GM12874 (cell line): ENCODE measurements around the gene RECK.

ENCODE experiments used
- TF ChIP-seq, protein P1 (sequence below): IDR thresholded peaks from 2 replicates; pipeline ENCODE4 v1.5.1; 2011; ENCODE audit warnings: low read depth, mild to moderate bottlenecking, control low read depth, low read length, moderate library complexity; ENCODE audit not compliant: insufficient read depth

The RECK gene

DNA sequence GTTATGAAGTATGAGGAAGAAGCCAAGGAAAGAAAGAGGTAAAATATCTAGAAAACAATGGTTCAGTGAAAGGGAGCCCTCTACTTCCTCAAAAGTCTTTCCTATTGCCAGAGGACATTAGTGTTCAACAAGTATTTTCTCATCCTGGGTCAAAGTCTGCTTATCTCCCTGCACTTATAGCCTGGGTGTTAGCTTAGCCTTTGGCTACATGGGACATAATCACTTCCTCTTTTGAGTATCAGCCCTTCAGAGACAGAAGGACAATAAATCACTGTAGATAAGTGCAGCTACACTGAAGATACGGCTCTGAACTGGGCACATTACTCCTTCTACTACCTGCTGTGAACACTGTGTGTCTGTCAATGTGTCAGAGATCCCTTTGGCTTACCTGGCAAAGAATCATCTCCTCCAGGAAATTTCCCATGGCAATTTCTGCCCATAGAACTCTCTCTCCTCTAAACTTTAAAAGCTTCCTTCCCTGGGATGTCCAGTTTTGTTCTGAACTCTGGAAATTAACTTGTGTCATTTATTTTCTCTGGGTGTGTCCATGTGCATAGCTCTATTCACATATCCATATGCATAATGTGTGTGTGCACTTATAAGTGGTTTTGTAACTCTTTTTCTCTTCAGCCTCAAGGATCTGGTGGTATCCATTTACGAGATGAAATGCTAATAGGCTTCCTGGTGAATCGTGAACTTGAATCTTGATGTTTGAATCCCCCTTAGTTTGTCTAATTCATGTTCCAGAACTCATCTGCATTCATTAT lies 30.0 kb upstream of the RECK start:
- TF ChIP-seq, protein P1, sequence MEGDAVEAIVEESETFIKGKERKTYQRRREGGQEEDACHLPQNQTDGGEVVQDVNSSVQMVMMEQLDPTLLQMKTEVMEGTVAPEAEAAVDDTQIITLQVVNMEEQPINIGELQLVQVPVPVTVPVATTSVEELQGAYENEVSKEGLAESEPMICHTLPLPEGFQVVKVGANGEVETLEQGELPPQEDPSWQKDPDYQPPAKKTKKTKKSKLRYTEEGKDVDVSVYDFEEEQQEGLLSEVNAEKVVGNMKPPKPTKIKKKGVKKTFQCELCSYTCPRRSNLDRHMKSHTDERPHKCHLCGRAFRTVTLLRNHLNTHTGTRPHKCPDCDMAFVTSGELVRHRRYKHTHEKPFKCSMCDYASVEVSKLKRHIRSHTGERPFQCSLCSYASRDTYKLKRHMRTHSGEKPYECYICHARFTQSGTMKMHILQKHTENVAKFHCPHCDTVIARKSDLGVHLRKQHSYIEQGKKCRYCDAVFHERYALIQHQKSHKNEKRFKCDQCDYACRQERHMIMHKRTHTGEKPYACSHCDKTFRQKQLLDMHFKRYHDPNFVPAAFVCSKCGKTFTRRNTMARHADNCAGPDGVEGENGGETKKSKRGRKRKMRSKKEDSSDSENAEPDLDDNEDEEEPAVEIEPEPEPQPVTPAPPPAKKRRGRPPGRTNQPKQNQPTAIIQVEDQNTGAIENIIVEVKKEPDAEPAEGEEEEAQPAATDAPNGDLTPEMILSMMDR = no peak

DNA sequence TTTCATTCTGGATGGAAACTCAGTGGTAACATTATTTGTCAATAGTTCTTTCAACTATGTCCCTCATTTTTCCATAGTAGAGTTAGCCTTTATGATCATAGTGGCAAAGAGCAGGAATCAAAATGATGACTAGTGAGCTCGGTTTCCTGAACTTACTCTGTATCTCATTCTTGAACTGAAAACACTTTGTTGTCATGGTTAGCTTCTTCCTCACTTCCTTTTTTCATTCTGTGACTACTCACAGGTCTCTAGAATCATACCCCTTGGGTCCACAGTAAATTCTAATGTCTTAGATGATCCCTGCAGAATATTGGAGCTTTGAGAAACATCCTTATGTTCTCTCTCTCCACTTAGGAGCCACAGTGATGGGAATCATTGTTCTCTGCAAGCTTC lies 29.4 kb upstream of the RECK start:
- TF ChIP-seq, protein P1 = no peak

DNA sequence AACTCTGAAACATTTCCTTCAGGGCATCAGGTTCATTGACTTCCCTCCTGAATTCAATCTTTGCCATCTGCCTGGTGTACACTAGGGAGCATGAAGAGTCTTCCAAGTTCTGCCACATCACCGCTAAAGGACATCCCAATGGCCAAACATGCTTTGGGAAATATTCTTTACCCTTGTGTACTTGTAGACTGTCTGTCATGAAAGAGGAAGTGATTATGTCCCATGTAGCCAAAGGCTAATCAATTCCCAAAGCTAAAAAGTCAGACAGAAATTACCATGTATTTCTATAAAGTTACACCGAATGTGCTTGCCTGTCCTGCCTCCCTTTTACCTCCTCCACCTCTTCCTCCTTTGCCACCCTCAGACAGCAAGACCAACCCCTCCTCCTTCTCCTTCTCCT lies 28.9 kb upstream of the RECK start:
- TF ChIP-seq, protein P1 = no peak

DNA sequence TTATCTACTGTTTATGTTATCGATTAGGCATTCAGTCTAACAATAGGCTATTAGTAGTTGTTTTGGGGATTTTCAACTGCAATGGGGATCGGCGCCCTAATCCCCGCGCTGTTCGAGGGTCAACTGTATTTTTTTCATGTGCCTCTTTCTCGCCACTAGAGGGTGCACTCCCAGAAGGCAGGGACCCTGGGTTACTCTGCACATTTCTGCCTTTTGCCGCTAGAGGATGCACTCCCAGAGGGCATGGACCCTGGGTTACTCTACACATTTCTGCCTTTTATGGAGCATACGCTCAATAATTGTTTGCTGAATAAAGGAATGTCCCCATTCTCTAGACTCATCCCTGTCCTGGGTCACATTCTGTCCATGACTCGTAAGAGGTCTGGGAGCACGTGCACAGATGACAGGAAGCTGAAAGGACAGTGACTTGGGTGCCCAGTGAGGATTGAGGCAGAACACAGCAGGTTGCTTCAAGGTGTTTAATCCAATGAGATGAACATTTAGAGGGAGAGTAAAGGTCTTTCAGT lies 27.9 kb upstream of the RECK start:
- TF ChIP-seq, protein P1 = peak; percentile 94

DNA sequence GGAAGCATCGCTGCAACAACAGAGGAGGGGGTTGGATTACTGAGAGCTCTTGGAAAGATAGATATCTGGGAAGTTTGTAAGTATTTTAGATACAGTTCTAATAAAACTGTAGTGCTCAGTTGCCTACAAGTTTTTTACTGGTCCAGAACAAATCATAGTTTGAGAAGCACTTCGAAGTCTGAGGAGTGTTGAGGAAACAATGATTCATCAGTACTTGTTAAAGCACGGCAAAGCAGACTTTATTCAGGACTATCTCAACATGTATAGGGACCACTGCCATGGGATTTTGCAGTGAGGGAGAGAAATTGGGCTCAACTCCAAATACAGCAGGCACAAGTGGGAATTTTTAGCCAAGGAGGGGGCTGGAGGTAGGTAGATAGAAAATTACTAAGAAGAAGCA lies 25.3 kb upstream of the RECK start:
- TF ChIP-seq, protein P1 = no peak

DNA sequence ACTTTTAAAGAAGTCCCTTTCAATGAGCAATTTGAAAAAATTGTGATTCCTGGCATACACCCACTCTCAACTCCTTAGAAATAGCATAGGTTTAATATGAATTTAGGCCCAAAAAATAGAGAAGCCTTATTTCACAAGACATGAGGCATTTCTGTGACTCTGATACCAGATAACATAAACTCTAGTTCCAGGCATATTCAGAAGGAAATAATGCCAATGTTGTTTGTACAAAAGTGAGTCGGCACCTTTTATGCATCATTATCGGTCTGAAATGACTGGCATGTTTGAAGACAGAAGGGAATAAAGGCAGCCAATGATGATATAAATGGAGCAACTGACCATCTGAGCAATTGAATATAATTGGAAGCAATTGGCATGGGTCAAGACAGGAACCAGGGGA lies 19.4 kb upstream of the RECK start:
- TF ChIP-seq, protein P1 = no peak

DNA sequence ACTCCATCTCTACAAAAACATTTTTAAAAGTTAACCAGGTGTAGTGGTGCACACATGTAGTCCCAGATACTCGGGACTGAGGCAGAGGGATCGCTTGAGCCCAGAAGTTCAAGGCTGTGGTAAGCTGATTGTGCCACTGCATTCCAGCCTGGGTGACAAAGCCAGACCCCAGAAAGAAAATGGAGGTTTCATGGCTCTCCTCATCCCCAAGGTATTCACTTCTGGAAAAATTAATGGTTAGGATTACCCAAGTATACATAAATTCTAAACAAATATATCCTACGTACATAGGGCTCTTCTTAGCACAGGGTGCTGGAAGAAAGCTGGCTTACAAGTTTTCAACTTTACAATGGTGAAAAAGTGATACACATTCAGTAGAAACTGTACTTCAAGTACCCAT lies 18.6 kb upstream of the RECK start:
- TF ChIP-seq, protein P1 = no peak
